ENCODE data around the gene REX1BD.

GRCh38 chr19:18594824-18595373 lies 6.3 kb downstream of the REX1BD start:
- TF ChIP-seq POLR2A (IDR thresholded peaks at IDR 0.05; ENCODE audit: extremely low read depth, insufficient read length) (no peak), CTCF (IDR thresholded peaks at IDR 0.05; ENCODE audit: low read depth, low read length) (no peak), MAX (IDR thresholded peaks at IDR 0.05; ENCODE audit: low read depth, low read length) (no peak)
